ENCODE data around the gene GNG4.

Gene GNG4

GRCh38 chr1:235525314-235525713 lies 124.3 kb downstream of the GNG4 start:
- no peak for DNase-seq

- no peak for DNase-seq
Measured at GRCh38 chr1:235516862-235517446, 132.6 kb downstream of the GNG4 start.

DNA sequence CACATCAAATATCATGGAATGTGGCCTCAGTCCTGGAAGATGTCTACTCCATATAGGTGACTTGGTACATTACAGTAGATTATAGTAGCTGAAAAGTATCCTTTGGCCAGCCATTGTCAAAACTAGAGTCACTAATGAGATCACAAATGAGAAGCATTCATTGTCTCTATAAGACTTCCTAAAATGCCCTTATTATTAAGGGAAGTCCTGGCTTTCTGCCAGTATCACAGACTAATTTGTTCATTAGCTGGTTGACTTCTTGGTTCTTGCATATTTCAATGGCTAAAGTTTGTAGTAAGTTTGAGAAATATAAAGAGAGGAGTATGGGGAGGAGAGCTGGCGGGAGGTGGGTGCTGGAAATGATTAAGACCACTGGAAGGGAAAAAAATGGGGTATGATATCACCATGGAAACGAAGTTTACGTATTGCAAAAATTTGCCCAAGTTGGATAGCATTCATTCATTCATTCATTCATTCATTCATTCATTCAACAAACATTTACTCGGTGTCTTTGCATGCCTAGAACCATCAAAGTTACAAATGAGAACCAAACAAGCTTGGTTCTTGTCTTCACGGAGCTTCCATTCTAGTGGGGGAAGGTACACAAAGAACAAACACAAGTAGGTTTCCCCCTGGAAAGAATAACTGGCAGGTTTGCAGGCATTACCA lies 133.6 kb downstream of the GNG4 start:
- no peak for DNase-seq

GRCh38 chr1:235513495-235514366 lies 135.9 kb downstream of the GNG4 start:
- DNase-seq, result peak; percentile 34

GRCh38 chr1:235511470-235512240 lies 137.9 kb downstream of the GNG4 start:
- DNase-seq, result no peak

DNA sequence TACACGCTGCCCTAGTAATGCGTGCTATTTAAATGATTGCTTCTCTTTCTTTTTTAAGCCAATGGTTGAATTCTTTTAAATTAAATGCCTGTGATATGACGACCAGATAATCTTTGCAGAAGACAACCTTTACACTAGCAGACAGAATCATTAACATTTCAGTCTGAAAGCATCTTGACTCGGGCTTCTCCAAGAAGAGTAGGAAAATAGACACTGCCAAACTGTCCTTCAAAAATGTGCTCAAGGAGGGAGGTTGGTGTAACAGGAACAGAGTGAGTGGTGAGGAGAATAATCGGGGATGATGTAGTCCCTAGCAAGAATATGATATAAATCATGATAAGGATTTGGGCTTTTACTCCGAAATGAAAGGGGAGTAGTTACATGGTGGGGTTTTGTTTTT lies 138.8 kb downstream of the GNG4 start:
- no peak for DNase-seq

- DNase-seq, result no peak
Measured at GRCh38 chr1:235507623-235508022, 142.0 kb downstream of the GNG4 start.

- DNase-seq, result peak; percentile 97
Measured at GRCh38 chr1:235504494-235505222, 144.9 kb downstream of the GNG4 start.

DNA sequence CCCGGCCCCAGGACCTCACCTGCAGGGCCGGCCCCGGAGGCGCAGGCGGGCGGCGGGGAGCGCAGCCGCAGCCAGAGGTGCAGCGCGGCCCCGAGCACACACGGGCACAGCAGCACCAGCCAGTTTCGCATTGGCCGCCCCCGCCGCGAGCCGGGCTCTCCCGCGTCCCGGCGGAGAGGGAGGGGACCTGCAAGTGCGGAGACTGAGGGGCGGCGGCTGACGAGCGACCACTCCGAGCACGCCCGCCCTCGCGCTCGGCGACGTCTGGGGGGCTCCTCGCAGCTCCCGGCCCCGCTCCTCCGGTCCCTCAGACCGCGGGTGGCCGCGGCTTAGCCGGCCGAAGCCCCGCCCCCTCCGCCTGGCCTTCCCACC lies 145.5 kb downstream of the GNG4 start, which contains the start of gene B3GALNT2:
TSS of gene B3GALNT2 (minus strand) at position 331 of the 372 bp plus-strand sequence. CDS start at position 131, 200 bp downstream.
- DNase-seq, result no peak

- DNase-seq, result no peak
Measured at GRCh38 chr1:235503403-235504121, 146.0 kb downstream of the GNG4 start.

DNA sequence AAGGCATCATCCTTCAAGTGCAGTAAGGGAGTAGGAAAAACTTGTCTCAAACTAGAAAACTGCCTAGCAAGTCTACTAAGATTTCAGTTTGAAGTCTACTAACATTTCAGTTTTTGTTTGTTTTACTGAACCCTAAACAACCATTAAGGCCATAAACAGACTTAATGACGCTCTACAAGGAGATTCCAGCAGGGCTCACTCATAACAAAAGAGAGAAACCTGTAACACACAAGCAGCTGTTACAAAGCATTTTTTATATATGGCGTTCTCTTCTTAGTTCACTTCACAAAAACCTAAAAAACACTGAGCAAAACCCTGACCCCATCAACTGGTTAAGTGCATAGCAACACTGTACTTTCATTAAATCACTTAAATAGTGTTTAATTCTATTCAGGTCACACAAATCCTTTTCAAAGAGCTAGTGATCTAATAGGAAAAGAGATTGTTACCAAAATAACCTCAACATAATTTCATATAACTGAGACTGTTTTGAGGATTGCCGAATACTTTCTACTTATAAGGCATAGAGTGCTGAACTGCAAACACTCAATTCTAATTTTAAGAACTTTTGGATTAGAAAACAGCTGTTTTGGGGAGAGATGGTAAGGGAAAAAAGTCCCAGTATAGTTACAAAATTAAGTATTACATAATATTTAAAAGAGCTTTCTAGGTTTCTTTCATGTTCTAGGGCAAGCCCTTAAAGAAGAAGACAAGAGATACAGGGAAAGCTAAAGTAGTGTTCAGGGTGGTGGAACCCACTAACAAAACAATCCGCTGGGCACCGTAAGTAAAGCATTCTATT lies 146.8 kb downstream of the GNG4 start:
- DNase-seq, result no peak

GRCh38 chr1:235500971-235501540 lies 148.5 kb downstream of the GNG4 start:
- no peak for DNase-seq
